ENCODE data around the gene ESYT3. TPM values are rescaled to one million over a fixed set of nuclear protein-coding genes. Genes with fewer than 3 reads are reported as not detected.

The ESYT3 gene
- total RNA-seq, 1 donor from 2014 or later = 66.4 TPM

- ATAC-seq (no peak), DNase-seq (no peak)
- intact Hi-C loops (cut with DNase I) = no loop called here
- H3K4me3 ChIP-seq = no peak overlapping the region
- no peak overlapping the region for H3K27ac ChIP-seq
- no peaks in the 10 kb centered on the region for H3K9me3 ChIP-seq
- H3K4me1 ChIP-seq = no peaks in the 10 kb centered on the region
- no peaks in the 10 kb centered on the region for H3K27me3 ChIP-seq
- peaks cover 10% of the 10 kb centered on the region for H3K36me3 ChIP-seq
- TF ChIP-seq CTCF (IDR thresholded peaks at IDR 0.05) = no peak
Measured at GRCh38 chr3:138394156-138394555, 40.3 kb upstream of the ESYT3 start.

- Histone ChIP-seq H3K36me3 (peaks cover 14% of the 10 kb centered on the region), H3K4me3 (no peak overlapping the region), H3K27ac (no peak overlapping the region), H3K4me1 (no peaks in the 10 kb centered on the region), H3K9me3 (no peaks in the 10 kb centered on the region), H3K27me3 (no peaks in the 10 kb centered on the region)
- intact Hi-C loops (cut with DNase I) = no loop called here
- DNase-seq (no peak), ATAC-seq (no peak)
- no peak for TF ChIP-seq CTCF (IDR thresholded peaks at IDR 0.05)
Measured at GRCh38 chr3:138394686-138395085, 39.7 kb upstream of the ESYT3 start.

- H3K9me3 ChIP-seq = no peaks in the 10 kb centered on the region
- ATAC-seq (peak; percentile 53), DNase-seq (no peak)
- intact Hi-C loops (cut with DNase I) = no loop called here
- no peaks in the 10 kb centered on the region for H3K27me3 ChIP-seq
- peaks cover 27% of the 10 kb centered on the region for H3K36me3 ChIP-seq
- H3K27ac ChIP-seq = no peak overlapping the region
- H3K4me1 ChIP-seq = no peaks in the 10 kb centered on the region
- TF ChIP-seq CTCF (IDR thresholded peaks at IDR 0.05) = no peak
- no peak overlapping the region for H3K4me3 ChIP-seq
Measured at GRCh38 chr3:138395865-138396751, 38.3 kb upstream of the ESYT3 start.

GRCh38 chr3:138396752-138397410 lies 37.5 kb upstream of the ESYT3 start:
- ATAC-seq = no peak
- no peaks in the 10 kb centered on the region for H3K9me3 ChIP-seq
- no peaks in the 10 kb centered on the region for H3K27me3 ChIP-seq
- peaks cover 29% of the 10 kb centered on the region for H3K36me3 ChIP-seq
- no peak overlapping the region for H3K27ac ChIP-seq
- H3K4me1 ChIP-seq = no peaks in the 10 kb centered on the region
- H3K4me3 ChIP-seq = no peak overlapping the region
- no peak for TF ChIP-seq CTCF (IDR thresholded peaks at IDR 0.05)
- DNase-seq = no peak
- intact Hi-C loops (cut with DNase I) = no loop called here

- DNase-seq (no peak), ATAC-seq (no peak)
- no peaks in the 10 kb centered on the region for H3K9me3 ChIP-seq
- peaks cover 34% of the 10 kb centered on the region for H3K36me3 ChIP-seq
- H3K27ac ChIP-seq = no peak overlapping the region
- peak; percentile 7 for TF ChIP-seq CTCF (IDR thresholded peaks at IDR 0.05)
- H3K4me1 ChIP-seq = no peaks in the 10 kb centered on the region
- no peak overlapping the region for H3K4me3 ChIP-seq
- no peaks in the 10 kb centered on the region for H3K27me3 ChIP-seq
- intact Hi-C loops (cut with DNase I) = no loop called here
Measured at GRCh38 chr3:138397983-138398382, 36.4 kb upstream of the ESYT3 start.
